ENCODE measurements around the gene POMGNT1.
A peak's percentile ranks its signal among the peaks of the same experiment; 100 is the strongest.
"Not testable (repeated sequence)": the region's sequence is repeated elsewhere in the genome, so short reads cannot be mapped to it uniquely, and the experiment has no call there.

POMGNT1 gene

GRCh38 chr1:46236882-46237281 lies 38.6 kb upstream of the POMGNT1 start:
- no peak for DNase-seq (ENCODE audit: low read depth)
- no peak overlapping the region for H3K4me3 ChIP-seq (ENCODE audit: low read depth, low read length)
- no peak for TF ChIP-seq CTCF (IDR thresholded peaks at IDR 0.05; ENCODE audit: insufficient read depth, low read depth, low read length, missing control alignments)

DNA sequence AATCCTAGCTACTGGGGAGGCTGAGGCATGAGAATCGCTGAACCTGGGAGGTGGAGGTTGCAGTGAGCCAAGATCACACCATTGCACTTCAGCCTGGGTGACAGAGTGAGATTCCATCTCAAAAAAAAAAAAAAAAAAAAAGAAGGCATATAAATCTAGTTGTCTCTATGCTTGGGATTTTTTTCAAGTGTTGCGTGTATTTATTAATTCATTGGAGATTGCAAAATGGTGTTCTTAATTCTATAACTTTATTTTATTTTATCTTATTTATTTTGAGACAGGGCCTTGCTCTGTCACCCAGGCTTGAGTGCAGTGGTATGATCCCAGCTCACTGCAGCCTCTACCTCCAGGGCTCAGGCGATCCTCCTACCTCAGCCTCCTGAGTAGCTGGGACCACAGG lies 33.0 kb upstream of the POMGNT1 start:
- not testable (repeated sequence) for H3K4me3 ChIP-seq (ENCODE audit: low read depth, low read length); DNase-seq (ENCODE audit: low read depth)

DNA sequence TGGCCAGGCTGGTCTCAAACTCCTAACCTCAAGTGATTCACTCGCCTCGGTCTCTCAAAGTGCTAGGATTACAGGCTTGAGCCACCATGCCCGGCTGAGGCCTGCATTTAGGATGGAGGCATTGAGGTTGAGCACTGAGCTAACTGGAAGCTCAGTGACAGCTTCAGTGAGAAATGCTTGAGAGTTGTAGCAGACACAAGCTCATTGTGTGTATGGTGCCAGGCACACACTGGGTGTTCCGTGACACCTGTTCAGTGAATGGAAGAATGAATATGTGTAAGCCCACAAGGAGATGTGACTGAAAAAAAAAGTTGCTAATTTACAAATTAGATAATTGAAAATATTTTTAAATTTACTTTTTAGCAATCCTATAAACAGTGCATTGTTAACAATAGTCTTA lies 26.7 kb upstream of the POMGNT1 start:
- no peak for TF ChIP-seq CTCF (IDR thresholded peaks at IDR 0.05; ENCODE audit: insufficient read depth, low read depth, low read length, missing control alignments)
- DNase-seq (ENCODE audit: low read depth) = no peak
- no peak overlapping the region for H3K4me3 ChIP-seq (ENCODE audit: low read depth, low read length)

DNA sequence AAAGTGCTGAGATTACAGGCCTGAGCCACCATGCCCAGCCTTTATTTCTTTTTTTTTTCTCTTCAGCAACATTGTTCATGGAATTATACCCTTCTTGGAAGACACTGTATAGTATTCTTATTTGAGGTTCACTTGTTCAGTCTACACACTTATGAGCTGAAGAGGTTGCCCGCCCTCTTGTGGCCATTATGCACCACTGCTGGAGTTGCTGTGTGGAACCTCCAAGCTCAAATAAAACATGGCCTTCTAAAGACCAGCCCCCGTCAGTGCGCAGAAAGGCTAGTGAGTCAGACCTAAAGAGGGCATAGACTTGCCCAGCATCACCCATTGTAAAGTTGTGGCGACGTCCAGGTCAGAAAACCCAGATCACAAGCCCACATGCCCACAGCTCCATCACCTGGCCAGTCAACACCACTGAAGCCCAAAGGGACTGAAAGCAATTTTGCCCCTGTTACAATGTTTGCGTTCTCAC lies 25.3 kb upstream of the POMGNT1 start:
- TF ChIP-seq CTCF (IDR thresholded peaks at IDR 0.05; ENCODE audit: insufficient read depth, low read depth, low read length, missing control alignments) = peak; percentile 91
- DNase-seq (ENCODE audit: low read depth) = peak; percentile 91
- H3K4me3 ChIP-seq (ENCODE audit: low read depth, low read length) = no peak overlapping the region

DNA sequence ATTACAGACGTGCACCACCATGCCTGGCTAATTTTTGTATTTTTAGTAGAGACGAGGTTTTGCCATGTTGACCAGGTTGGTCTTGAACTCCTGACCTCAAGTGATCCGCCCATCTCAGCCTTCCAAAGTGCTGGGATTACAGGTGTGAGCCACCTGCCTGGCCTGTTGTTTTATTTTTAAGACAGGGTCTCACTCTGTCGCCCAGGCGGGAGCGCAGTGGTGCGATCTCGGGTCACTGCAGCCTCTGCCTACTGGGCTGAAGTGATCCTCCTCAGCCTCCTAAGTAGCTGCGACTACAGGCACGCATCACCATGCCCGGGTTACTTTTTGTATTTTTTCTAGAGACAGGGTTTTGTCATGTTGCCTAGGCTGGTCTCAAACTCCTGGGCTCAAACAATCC lies 24.8 kb upstream of the POMGNT1 start:
- not testable (repeated sequence) for DNase-seq (ENCODE audit: low read depth); H3K4me3 ChIP-seq (ENCODE audit: low read depth, low read length)

DNA sequence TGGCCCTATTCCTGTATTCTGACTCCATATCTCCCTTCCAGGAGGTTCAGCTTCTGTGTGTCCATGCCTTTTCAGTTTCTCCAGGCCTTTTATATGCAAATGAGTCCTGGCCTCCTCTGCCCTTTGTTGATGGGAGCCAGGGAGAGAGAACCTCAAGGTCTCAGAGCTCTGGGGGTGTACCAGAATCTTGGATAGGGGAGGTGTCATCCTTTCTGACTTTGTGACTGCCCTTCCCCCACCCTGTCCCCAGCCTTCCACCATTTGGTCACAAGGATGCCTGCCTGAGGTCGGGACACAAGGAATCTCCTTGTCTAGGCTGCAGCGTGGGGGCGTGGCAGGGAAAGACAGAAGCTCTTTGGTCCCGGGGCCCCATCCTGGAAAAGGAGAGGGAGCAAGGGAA lies 23.5 kb upstream of the POMGNT1 start:
- no peak for TF ChIP-seq CTCF (IDR thresholded peaks at IDR 0.05; ENCODE audit: insufficient read depth, low read depth, low read length, missing control alignments)
- H3K4me3 ChIP-seq (ENCODE audit: low read depth, low read length) = no peak overlapping the region
- no peak for DNase-seq (ENCODE audit: low read depth)

DNA sequence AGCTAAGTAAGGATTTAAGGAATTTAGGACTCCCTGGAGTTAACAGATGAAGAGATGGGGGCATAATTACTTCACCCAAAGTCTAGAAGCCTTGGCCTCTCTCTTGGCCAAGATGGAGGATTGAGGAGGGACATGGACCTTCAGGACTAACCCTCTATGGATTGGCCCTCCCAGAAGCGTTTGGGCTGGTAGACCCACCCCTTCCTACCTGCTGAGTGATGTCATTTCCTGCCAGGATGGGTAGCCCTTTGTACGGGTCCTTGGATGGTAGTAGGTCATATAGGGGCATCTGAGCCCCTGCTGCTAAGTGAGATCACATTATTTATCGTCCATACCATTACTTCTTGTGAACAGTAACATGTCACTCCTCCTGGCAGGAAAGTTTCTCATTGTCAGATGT lies 22.6 kb upstream of the POMGNT1 start:
- no peak overlapping the region for H3K4me3 ChIP-seq (ENCODE audit: low read depth, low read length)
- no peak for DNase-seq (ENCODE audit: low read depth)
- no peak for TF ChIP-seq CTCF (IDR thresholded peaks at IDR 0.05; ENCODE audit: insufficient read depth, low read depth, low read length, missing control alignments)

DNA sequence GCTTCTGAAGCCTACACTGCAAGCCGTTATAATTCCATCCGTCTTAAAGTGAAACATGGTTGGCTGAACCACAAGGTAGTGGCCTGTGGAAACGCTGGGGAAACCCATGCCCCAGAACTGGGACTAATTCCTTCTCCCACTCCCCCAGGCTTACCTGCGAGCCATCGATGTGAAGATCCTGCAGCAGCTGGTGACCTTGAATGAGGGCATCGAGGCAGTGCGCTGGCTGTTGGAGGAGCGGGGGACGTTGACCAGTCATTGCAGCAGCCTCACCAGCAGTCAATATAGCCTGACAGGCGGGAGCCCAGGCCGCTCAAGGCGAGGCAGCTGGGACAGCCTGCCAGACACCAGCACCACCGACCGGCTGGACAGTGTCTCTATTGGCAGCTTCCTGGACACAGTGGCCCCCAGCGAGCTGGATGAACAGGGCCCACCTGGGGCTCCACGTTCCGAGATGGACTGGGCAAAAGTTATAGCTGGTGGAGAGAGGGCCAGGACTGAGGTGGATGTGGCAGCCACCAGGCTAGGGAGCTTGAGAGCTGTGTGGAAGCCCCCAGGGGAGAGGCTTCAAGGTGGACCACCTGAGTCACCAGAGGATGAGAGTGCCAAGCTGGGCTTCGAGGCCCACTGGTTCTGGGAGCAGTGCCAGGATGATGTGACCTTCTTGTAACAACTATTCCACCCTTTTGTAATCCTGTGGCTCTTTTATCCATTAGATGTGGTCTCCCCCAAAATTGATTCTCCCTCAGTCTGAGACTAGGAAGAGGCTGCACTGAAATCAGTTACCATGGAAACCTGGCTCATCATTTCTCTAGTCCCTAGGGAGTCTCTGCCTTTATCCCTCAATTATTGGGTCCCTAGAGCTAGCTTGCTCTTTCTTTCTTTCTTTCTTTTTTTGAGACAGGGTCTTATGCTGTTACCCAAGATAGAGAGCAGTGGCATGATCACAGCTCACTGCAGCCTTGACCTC lies 21.6 kb upstream of the POMGNT1 start:
- no peak overlapping the region for H3K4me3 ChIP-seq (ENCODE audit: low read depth, low read length)
- DNase-seq (ENCODE audit: low read depth) = no peak
- TF ChIP-seq CTCF (IDR thresholded peaks at IDR 0.05; ENCODE audit: insufficient read depth, low read depth, low read length, missing control alignments) = no peak

Measured in GM12865 (cell line).